BLaER1 treated with 17β-estradiol and CSF1 and Interleukin-3, amounts not matched to agents 10 nM and 100 nM (cell line): ENCODE data around the gene PDIA6.
A peak's percentile ranks its signal among the peaks of the same experiment; 100 is the strongest.

ENCODE experiments used
- H3K27ac ChIP-seq, 11 experiments: shearing (Covaris generic); formaldehyde crosslinking; 2 replicates each; pipeline ENCODE4 v1.8.1; 2022
- H3K27me3 ChIP-seq, 11 experiments: shearing (Covaris generic); formaldehyde crosslinking; 2 replicates each; pipeline ENCODE4 v1.8.1; 2022
- H3K36me3 ChIP-seq, 11 experiments: shearing (Covaris generic); formaldehyde crosslinking; 2 replicates each; pipeline ENCODE4 v1.8.1; 2022
- H3K4me1 ChIP-seq, 10 experiments: shearing (Covaris generic); formaldehyde crosslinking; 2 replicates each; pipeline ENCODE4 v1.8.1; 2022
- H3K4me2 ChIP-seq, 11 experiments: shearing (Covaris generic); formaldehyde crosslinking; 2 replicates each; pipeline ENCODE4 v1.8.1; 2022
- H3K4me3 ChIP-seq, 10 experiments: shearing (Covaris generic); formaldehyde crosslinking; 2 replicates each; pipeline ENCODE4 v1.8.1; 2022
- H3K9ac ChIP-seq, 11 experiments: shearing (Covaris generic); formaldehyde crosslinking; 2 replicates each; pipeline ENCODE4 v1.8.1; 2022
- H3K9me3 ChIP-seq, 11 experiments: shearing (Covaris generic); formaldehyde crosslinking; replicated peaks in 1 of 11; 2 replicates each; pipeline ENCODE4 v1.8.1; 2022
- H4K20me1 ChIP-seq, 11 experiments: shearing (Covaris generic); formaldehyde crosslinking; 2 replicates each; pipeline ENCODE4 v1.8.1; 2022
- Cebpa-rat ChIP-seq, 11 experiments: shearing (Covaris generic); IDR thresholded peaks; 2 replicates each; pipeline ENCODE4 v1.8.1; 2022

Gene PDIA6

GRCh38 chr2:10830203-10830602 lies 17.6 kb upstream of the PDIA6 start:
- no peak for TF ChIP-seq Cebpa-rat (IDR thresholded peaks at IDR 0.05)
- Histone ChIP-seq H3K9me3 (peaks cover 0 to 16% (median 8%) of the 10 kb centered on the region in 11 experiments; a peak in 12 of 22 replicates), H3K27ac (peak overlapping the region in 5 of 11 experiments; percentile 19 to 67 (median 58); a peak in 7 of 22 replicates), H3K27me3 (peaks cover 0 to 11% (median 0%) of the 10 kb centered on the region in 11 experiments; a peak in 3 of 22 replicates), H3K4me3 (no peak overlapping the region), H3K4me1 (peaks cover 61 to 95% (median 93%) of the 10 kb centered on the region in 10 experiments), H3K9ac (peak overlapping the region in 7 of 11 experiments; percentile 30 to 64 (median 39); a peak in 5 of 22 replicates), H3K4me2 (peak overlapping the region; percentile 52 to 92 (median 72)), H3K36me3 (no peaks in the 10 kb centered on the region), H4K20me1 (peaks cover 0 to 19% (median 0%) of the 10 kb centered on the region in 11 experiments; a peak in 2 of 22 replicates)

GRCh38 chr2:10829299-10829698 lies 16.7 kb upstream of the PDIA6 start:
- Histone ChIP-seq H3K27ac (peak overlapping the region in 4 of 11 experiments; percentile 60 to 70 (median 68); a peak in 3 of 22 replicates), H3K4me1 (peaks cover 59 to 87% (median 86%) of the 10 kb centered on the region in 10 experiments), H3K4me2 (peak overlapping the region; percentile 74 to 92 (median 84); a peak in 21 of 22 replicates), H4K20me1 (peaks cover 0 to 19% (median 0%) of the 10 kb centered on the region in 11 experiments; a peak in 2 of 22 replicates), H3K36me3 (no peaks in the 10 kb centered on the region), H3K4me3 (no peak overlapping the region), H3K9ac (peak overlapping the region in 4 of 11 experiments; percentile 47 to 72 (median 59); a peak in 3 of 22 replicates), H3K9me3 (peaks cover 0 to 16% (median 9%) of the 10 kb centered on the region in 11 experiments; a peak in 13 of 22 replicates), H3K27me3 (peaks cover 0 to 11% (median 0%) of the 10 kb centered on the region in 11 experiments; a peak in 3 of 22 replicates)
- TF ChIP-seq Cebpa-rat (IDR thresholded peaks at IDR 0.05): no peak

- H3K4me2 ChIP-seq: peak overlapping the region; percentile 74 to 92 (median 84)
- TF ChIP-seq Cebpa-rat (IDR thresholded peaks at IDR 0.05): no peak
- H4K20me1 ChIP-seq: peaks cover 0 to 14% (median 0%) of the 10 kb centered on the region in 11 experiments; a peak in 2 of 22 replicates
Observed at GRCh38 chr2:10828346-10828745, 15.8 kb upstream of the PDIA6 start.

GRCh38 chr2:10826625-10827024 lies 14.0 kb upstream of the PDIA6 start:
- peak overlapping the region; percentile 53 to 92 (median 84) for H3K4me2 ChIP-seq
- H3K27me3 ChIP-seq: peaks cover 0 to 11% (median 0%) of the 10 kb centered on the region in 11 experiments; a peak in 2 of 22 replicates
- H3K4me3 ChIP-seq: 0 out of 20 replicates have a peak overlapping the region, but pooled peaks of 1 of the 10 experiments have one; percentile 1
- H3K36me3 ChIP-seq: no peaks in the 10 kb centered on the region
- peaks cover 0 to 8% (median 0%) of the 10 kb centered on the region in 11 experiments; a peak in 1 of 22 replicates for H4K20me1 ChIP-seq
- H3K27ac ChIP-seq: peak overlapping the region in 6 of 11 experiments; percentile 7 to 70 (median 30); a peak in 7 of 22 replicates
- H3K9ac ChIP-seq: peak overlapping the region in 1 of 11 experiments; percentile 19; a peak in 2 of 22 replicates
- TF ChIP-seq Cebpa-rat (IDR thresholded peaks at IDR 0.05): no peak
- H3K4me1 ChIP-seq: peaks cover 55 to 69% (median 61%) of the 10 kb centered on the region in 10 experiments
- H3K9me3 ChIP-seq: peaks cover 0 to 16% (median 10%) of the 10 kb centered on the region in 11 experiments; a peak in 13 of 22 replicates

More at GRCh38 chr2:10828346-10828745, 15.8 kb upstream of the PDIA6 start:
- Histone ChIP-seq H3K27me3 (peaks cover 0 to 11% (median 0%) of the 10 kb centered on the region in 11 experiments; a peak in 3 of 22 replicates), H3K36me3 (no peaks in the 10 kb centered on the region), H3K4me1 (peaks cover 57 to 78% (median 76%) of the 10 kb centered on the region in 10 experiments), H3K27ac (peak overlapping the region in 7 of 11 experiments; percentile 17 to 70 (median 60); a peak in 12 of 22 replicates), H3K9me3 (peaks cover 0 to 16% (median 10%) of the 10 kb centered on the region in 11 experiments; a peak in 13 of 22 replicates), H3K4me3 (peak overlapping the region in 2 of 10 experiments; percentile 26 to 33; a peak in 2 of 20 replicates), H3K9ac (peak overlapping the region in 7 of 11 experiments; percentile 11 to 72 (median 47); a peak in 12 of 22 replicates)

GRCh38 chr2:10826026-10826425 lies 13.4 kb upstream of the PDIA6 start:
- Histone ChIP-seq H3K4me1 (peaks cover 52 to 69% (median 59%) of the 10 kb centered on the region in 10 experiments), H4K20me1 (peaks cover 0 to 4% (median 0%) of the 10 kb centered on the region in 11 experiments; a peak in 1 of 22 replicates), H3K4me2 (peak overlapping the region; percentile 53 to 92 (median 84)), H3K36me3 (no peaks in the 10 kb centered on the region), H3K27ac (peak overlapping the region in 7 of 11 experiments; percentile 7 to 70 (median 26); a peak in 5 of 22 replicates), H3K4me3 (0 out of 20 replicates have a peak overlapping the region, but pooled peaks of 1 of the 10 experiments have one; percentile 1), H3K9ac (peak overlapping the region in 1 of 11 experiments; percentile 19; a peak in 2 of 22 replicates), H3K9me3 (peaks cover 0 to 16% (median 10%) of the 10 kb centered on the region in 11 experiments; a peak in 13 of 22 replicates), H3K27me3 (peaks cover 0 to 11% (median 0%) of the 10 kb centered on the region in 11 experiments; a peak in 1 of 22 replicates)
- TF ChIP-seq Cebpa-rat (IDR thresholded peaks at IDR 0.05): no peak

DNA sequence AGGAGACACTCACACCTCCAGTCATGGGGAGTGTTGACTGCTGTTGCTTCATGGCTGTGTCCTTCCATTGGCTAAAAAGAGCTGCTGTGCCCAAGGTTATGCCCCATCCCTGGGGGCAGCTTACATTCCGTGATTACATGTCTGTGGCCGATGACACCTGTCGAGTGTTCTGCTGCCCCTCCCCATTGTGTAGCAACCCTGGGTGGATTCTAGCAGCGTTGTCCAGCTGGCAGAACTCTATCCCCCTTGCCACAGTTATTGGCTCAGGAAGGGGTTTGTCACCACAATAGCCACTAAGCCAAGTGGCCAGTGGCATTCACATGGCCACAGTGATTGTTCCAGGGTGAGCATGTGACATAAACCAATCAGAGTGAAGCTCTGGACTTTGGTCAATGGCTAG lies 11.6 kb upstream of the PDIA6 start:
- H3K9ac ChIP-seq: no peak overlapping the region
- H3K27me3 ChIP-seq: peaks cover 0 to 2% (median 0%) of the 10 kb centered on the region in 11 experiments; a peak in 1 of 22 replicates
- H3K27ac ChIP-seq: no peak overlapping the region
- H3K9me3 ChIP-seq: peaks cover 0 to 16% (median 10%) of the 10 kb centered on the region in 11 experiments; a peak in 13 of 22 replicates
- peaks cover 36 to 73% (median 46%) of the 10 kb centered on the region in 10 experiments for H3K4me1 ChIP-seq
- no peaks in the 10 kb centered on the region for H4K20me1 ChIP-seq
- 0 out of 22 replicates have a peak overlapping the region, but pooled peaks of 1 of the 11 experiments have one; percentile 12 for H3K4me2 ChIP-seq
- no peaks in the 10 kb centered on the region for H3K36me3 ChIP-seq
- TF ChIP-seq Cebpa-rat (IDR thresholded peaks at IDR 0.05): no peak
- H3K4me3 ChIP-seq: no peak overlapping the region

DNA sequence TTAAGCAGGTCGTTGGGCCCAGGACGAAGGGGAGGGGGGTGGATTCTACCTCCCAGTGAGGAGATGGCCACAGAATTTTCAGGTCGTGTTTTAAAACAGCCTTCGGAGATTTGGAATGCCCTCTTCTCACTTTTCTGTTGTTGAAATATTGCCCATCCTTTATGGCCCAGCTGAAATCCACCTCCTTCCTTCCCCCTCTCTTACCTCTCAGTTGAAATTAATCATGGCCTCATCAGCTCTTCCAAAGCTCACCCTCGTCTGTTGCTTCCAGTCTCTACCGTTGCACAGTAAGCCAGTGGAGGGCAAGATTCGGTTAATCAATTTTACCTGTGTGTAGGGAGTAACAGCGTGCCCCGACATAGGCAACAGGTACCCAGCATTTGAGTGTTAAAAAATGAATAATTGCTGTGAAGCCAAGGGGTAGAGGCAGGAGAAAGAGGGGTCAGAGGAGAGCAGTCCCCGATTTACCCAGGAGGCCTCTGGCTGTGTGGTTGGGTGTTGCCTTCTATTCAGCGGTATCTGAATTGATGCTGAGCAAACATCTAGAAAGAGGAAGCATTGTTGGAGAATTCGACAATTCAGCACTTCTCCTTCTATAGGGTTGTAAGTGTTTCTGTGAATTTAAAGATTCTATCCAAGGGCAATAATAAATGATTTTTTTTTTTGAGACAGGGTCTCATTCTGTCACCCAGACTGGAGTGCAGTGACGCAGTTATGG lies 8.6 kb upstream of the PDIA6 start:
- H3K4me2 ChIP-seq: peak overlapping the region in 7 of 11 experiments; percentile 0 to 88 (median 60); a peak in 12 of 22 replicates
- H3K4me1 ChIP-seq: peaks cover 16 to 59% (median 31%) of the 10 kb centered on the region in 10 experiments
- no peaks in the 10 kb centered on the region for H3K36me3 ChIP-seq

DNA sequence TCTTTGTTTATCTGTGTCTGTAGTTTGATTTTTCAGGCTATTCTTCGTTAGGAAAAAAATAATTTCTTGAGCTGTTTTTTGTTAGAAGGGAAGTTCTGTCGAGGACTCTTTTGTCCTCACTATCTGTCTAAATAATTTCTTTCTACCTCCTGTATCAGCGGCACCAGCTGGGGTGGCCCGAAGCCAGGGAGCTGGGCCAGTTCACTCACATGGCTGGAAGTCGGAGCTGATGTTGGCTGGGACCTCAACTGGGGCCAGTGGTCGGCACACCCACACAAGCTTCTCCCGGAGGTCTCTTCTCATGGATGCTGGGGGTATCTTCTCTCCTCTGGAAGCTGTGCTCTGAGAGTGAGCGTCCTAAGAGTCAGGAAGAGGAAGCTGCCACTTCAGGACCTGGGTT lies 8.0 kb upstream of the PDIA6 start:
- Histone ChIP-seq H3K27me3 (no peaks in the 10 kb centered on the region), H3K9me3 (peaks cover 0 to 8% (median 3%) of the 10 kb centered on the region in 11 experiments; a peak in 12 of 22 replicates), H3K9ac (peak overlapping the region in 1 of 11 experiments; percentile 34; a peak in 1 of 22 replicates)

More for the DNA sequence above, 8.6 kb upstream of the PDIA6 start:
- Histone ChIP-seq H3K27ac (peak overlapping the region in 3 of 11 experiments; percentile 37 to 65 (median 41); a peak in 5 of 22 replicates), H3K27me3 (no peaks in the 10 kb centered on the region), H4K20me1 (no peaks in the 10 kb centered on the region), H3K4me3 (no peak overlapping the region), H3K9me3 (peaks cover 0 to 12% (median 8%) of the 10 kb centered on the region in 11 experiments; a peak in 13 of 22 replicates), H3K9ac (peak overlapping the region in 1 of 11 experiments; percentile 34; a peak in 1 of 22 replicates)
- TF ChIP-seq Cebpa-rat (IDR thresholded peaks at IDR 0.05): no peak

More for the DNA sequence above, 8.0 kb upstream of the PDIA6 start:
- Histone ChIP-seq H3K4me3 (no peak overlapping the region), H3K4me2 (peak overlapping the region in 7 of 11 experiments; percentile 0 to 88 (median 60); a peak in 11 of 22 replicates), H3K27ac (peak overlapping the region in 3 of 11 experiments; percentile 37 to 65 (median 41); a peak in 5 of 22 replicates), H3K36me3 (no peaks in the 10 kb centered on the region), H4K20me1 (no peaks in the 10 kb centered on the region), H3K4me1 (peaks cover 14 to 56% (median 32%) of the 10 kb centered on the region in 10 experiments)
- TF ChIP-seq Cebpa-rat (IDR thresholded peaks at IDR 0.05): no peak
